SK-N-SH (cell line): ENCODE measurements around the gene CCRL2. TPM values are rescaled to one million over a fixed set of nuclear protein-coding genes. Genes with fewer than 3 reads are reported as not detected.

ENCODE experiments used
- CTCF ChIA-PET: fragments of 300-600, 350-600 bp; formaldehyde crosslinking; extraction: SDS; loops from one replicate; lab custom pipeline; 2021; lab: Yijun Ruan, JAX
- POLR2A ChIA-PET: fragments of 350-600 bp; sonication (Branson Sonifier 250); formaldehyde crosslinking; extraction: SDS; loops from one replicate; lab custom pipeline; 2020; ENCODE audit warnings: antibody characterized with exemption, inconsistent platforms; lab: Yijun Ruan, JAX
- DNase-seq: peaks from one replicate; pipeline ENCODE4 v3.0.0; 2012
- H2AFZ ChIP-seq: fragments of 200-600 bp; sonication (generic); 2 replicates; pipeline ENCODE4 v1.8.1; 2016; ENCODE audit warnings: antibody characterized with exemption, mild to moderate bottlenecking, low read depth
- H3F3A ChIP-seq: fragments of 200-600 bp; sonication (generic); replicated peaks from 2 replicates; pipeline ENCODE3; 2016; ENCODE audit warnings: antibody characterized with exemption, mild to moderate bottlenecking; ENCODE audit not compliant: insufficient read depth
- H3K27ac ChIP-seq, 2 experiments: fragments of 200-500 bp in 1 of 2; fragments of 200-600 bp in 1 of 2; sonication (Bioruptor generic) in 1 of 2; sonication (generic), shearing (Covaris generic) in 1 of 2; 2 replicates each; pipeline versions ENCODE4 v1.5.1 to v1.6.1; 2014 to 2016; ENCODE audit warnings: low read depth in 2 of 2, inconsistent platforms in 1 of 2, low read length in 1 of 2, mild to moderate bottlenecking in 1 of 2, mixed read lengths in 1 of 2
- H3K27me3 ChIP-seq: fragments of 200-600 bp; sonication (generic), shearing (Covaris generic); 2 replicates; pipeline ENCODE4 v1.6.1; 2016; ENCODE audit warnings: mixed run types; ENCODE audit not compliant: insufficient read depth
- H3K36me3 ChIP-seq, 2 experiments: fragments of 200-500 bp in 1 of 2; fragments of 200-600 bp in 1 of 2; sonication (Bioruptor generic) in 1 of 2; sonication (generic) in 1 of 2; replicated peaks in 1 of 2; 2 replicates each; pipeline versions ENCODE3 to v1.5.1; 2014 to 2016; ENCODE audit warnings: low read length in 1 of 2, mild to moderate bottlenecking in 1 of 2; ENCODE audit not compliant: insufficient read depth in 2 of 2, control insufficient read depth in 1 of 2
- H3K4me1 ChIP-seq, 2 experiments: fragments of 200-500 bp in 1 of 2; fragments of 200-600 bp in 1 of 2; sonication (Bioruptor generic) in 1 of 2; sonication (generic), shearing (Covaris generic) in 1 of 2; 2 replicates each; pipeline versions ENCODE4 v1.5.1 to v1.6.1; 2014 to 2016; ENCODE audit warnings: low read depth in 1 of 2, low read length in 1 of 2, mixed run types in 1 of 2; ENCODE audit not compliant: insufficient read depth in 2 of 2, control insufficient read depth in 1 of 2
- H3K4me2 ChIP-seq: fragments of 200-600 bp; sonication (generic), shearing (Covaris generic); 2 replicates; pipeline ENCODE4 v1.6.1; 2017; ENCODE audit warnings: mixed run types
- H3K4me3 ChIP-seq, 2 experiments: fragments of 200-500 bp in 1 of 2; fragments of 200-600 bp in 1 of 2; sonication (Bioruptor generic) in 1 of 2; sonication (generic), shearing (Covaris generic) in 1 of 2; 2 replicates each; pipeline versions ENCODE4 v1.5.1 to v1.8.1; 2014 to 2016; ENCODE audit warnings: low read depth in 2 of 2, inconsistent platforms in 1 of 2, low read length in 1 of 2, mild to moderate bottlenecking in 1 of 2, mixed read lengths in 1 of 2, moderate library complexity in 1 of 2
- H3K79me2 ChIP-seq: fragments of 200-600 bp; sonication (generic); 2 replicates; pipeline ENCODE4 v1.8.1; 2017; ENCODE audit warnings: mild to moderate bottlenecking; ENCODE audit not compliant: insufficient read depth
- H3K9ac ChIP-seq: fragments of 200-600 bp; sonication (generic); 2 replicates; pipeline ENCODE4 v1.6.1; 2017; ENCODE audit warnings: mixed run types
- H3K9me2 ChIP-seq: fragments of 200-600 bp; sonication (generic); 2 replicates; pipeline ENCODE4 v1.6.1; 2017; ENCODE audit warnings: mixed run types
- H3K9me3 ChIP-seq: fragments of 200-600 bp; sonication (generic); 2 replicates; pipeline ENCODE4 v1.6.1; 2017; ENCODE audit warnings: mixed run types, mild to moderate bottlenecking, moderate library complexity
- H4K20me1 ChIP-seq: fragments of 200-600 bp; sonication (generic); 2 replicates; pipeline ENCODE4 v1.6.1; 2017; ENCODE audit warnings: mild to moderate bottlenecking, mixed run types; ENCODE audit not compliant: insufficient read depth
- CHD2 ChIP-seq: fragments of 150-350 bp; IDR thresholded peaks from 2 replicates; pipeline ENCODE4 v1.6.1; 2018; ENCODE audit warnings: low read length; ENCODE audit not compliant: partially characterized antibody
- CTCF ChIP-seq: fragments of 200-600 bp; sonication (generic); IDR thresholded peaks from 2 replicates; pipeline ENCODE4 v1.6.1; 2017; ENCODE audit warnings: antibody characterized with exemption, mild to moderate bottlenecking, moderate library complexity
- ELF1 ChIP-seq: IDR thresholded peaks from 2 replicates; pipeline ENCODE4 v1.4.0; 2012
- EZH2phosphoT487 ChIP-seq: fragments of 200-600 bp; sonication (generic); IDR thresholded peaks from 2 replicates; pipeline ENCODE4 v1.6.1; 2017; ENCODE audit warnings: low read depth, mixed run types, mild to moderate bottlenecking, antibody characterized with exemption, moderate library complexity, borderline replicate concordance
- FOXJ3 ChIP-seq: sonication (generic); formaldehyde crosslinking; IDR thresholded peaks from 2 replicates; pipeline ENCODE4 v1.5.1; 2020; ENCODE audit warnings: mild to moderate bottlenecking, missing genetic modification reagents
- GATA2 ChIP-seq: sonication (generic); formaldehyde crosslinking; IDR thresholded peaks from 2 replicates; pipeline ENCODE4 v1.5.0; 2020; ENCODE audit warnings: mild to moderate bottlenecking, missing genetic modification reagents
- JUND ChIP-seq: IDR thresholded peaks from 2 replicates; pipeline ENCODE4 v1.4.0; 2012
- MAX ChIP-seq: IDR thresholded peaks from 2 replicates; pipeline ENCODE4 v1.4.0; 2012; ENCODE audit warnings: low read depth
- NFIC ChIP-seq: IDR thresholded peaks from 2 replicates; pipeline ENCODE4 v1.4.0; 2012; ENCODE audit warnings: borderline replicate concordance
- NRF1 ChIP-seq: IDR thresholded peaks from 2 replicates; pipeline ENCODE4 v1.6.1; 2012; ENCODE audit warnings: low read depth, mild to moderate bottlenecking, low read length
- RAD21 ChIP-seq: IDR thresholded peaks from 2 replicates; pipeline ENCODE4 v1.6.1; 2012; ENCODE audit warnings: mild to moderate bottlenecking, low read length
- RCOR1 ChIP-seq: fragments of 150-350 bp; IDR thresholded peaks from 2 replicates; pipeline ENCODE4 v1.6.1; 2017; ENCODE audit warnings: antibody characterized with exemption, low read length
- RFX5 ChIP-seq: IDR thresholded peaks from 2 replicates; pipeline ENCODE4 v1.6.1; 2012; ENCODE audit warnings: mild to moderate bottlenecking, improper control_type of control experiment, low read length
- RXRA ChIP-seq: IDR thresholded peaks from 2 replicates; pipeline ENCODE4 v1.4.0; 2012; ENCODE audit warnings: low read depth, mild to moderate bottlenecking, borderline replicate concordance
- SMC3 ChIP-seq: IDR thresholded peaks from 2 replicates; pipeline ENCODE4 v1.6.1; 2012; ENCODE audit warnings: low read depth, low read length, improper control_type of control experiment
- TCF12 ChIP-seq: IDR thresholded peaks from 2 replicates; pipeline ENCODE4 v1.4.0; 2012
- TEAD4 ChIP-seq: IDR thresholded peaks from 2 replicates; pipeline ENCODE4 v1.4.0; 2012; ENCODE audit warnings: mild to moderate bottlenecking, borderline replicate concordance; ENCODE audit not compliant: insufficient read depth
- USF2 ChIP-seq: fragments of 150-350 bp; IDR thresholded peaks from 2 replicates; pipeline ENCODE4 v1.6.1; 2017; ENCODE audit warnings: antibody characterized with exemption, low read length, low read depth, borderline replicate concordance
- YY1 ChIP-seq: IDR thresholded peaks from 2 replicates; pipeline ENCODE4 v1.4.0; 2012; ENCODE audit warnings: low read depth, mild to moderate bottlenecking
- WGBS: methylation state at CpG from one replicate; pipeline ENCODE4 v1.1.6; 2017; ENCODE audit warnings: low lambda C conversion rate; 5-methylcytosine and 5-hydroxymethylcytosine counted together
- polyA plus RNA-seq, 3 experiments: library from polyadenylated mRNA; depleted of rRNA; stranded (reverse); fragments of >200 nt; gene quantifications; 2 replicates each; pipeline ENCODE4 v1.2.3, GENCODE V29; 2012

Gene CCRL2
- polyA plus RNA-seq, 1 of the 3 experiments (the other 2 are of a cell fraction): not detected

- Histone ChIP-seq H3F3A (no peaks in the 10 kb centered on the region), H3K4me2 (no peak overlapping the region)
- DNase-seq: no peak
- TF ChIP-seq MAX (no peak), RAD21 (no peak), NRF1 (no peak), NFIC (no peak), USF2 (no peak), SMC3 (no peak), EZH2phosphoT487 (no peak), GATA2 (CRISPR knock-in tag) (no peak), CTCF (no peak), FOXJ3 (CRISPR knock-in tag) (no peak), JUND (no peak), RCOR1 (no peak), CHD2 (no peak), RFX5 (no peak)
- TF ChIP-seq, all 33 proteins: peak for 0
- Histone ChIP-seq H3K36me3 (no peaks in the 10 kb centered on the region), H4K20me1 (no peaks in the 10 kb centered on the region), H3K4me3 (no peak overlapping the region), H2AFZ (no peak overlapping the region), H3K9ac (no peak overlapping the region), H3K9me3 (no peaks in the 10 kb centered on the region), H3K79me2 (no peaks in the 10 kb centered on the region), H3K27ac (no peak overlapping the region), H3K4me1 (no peaks in the 10 kb centered on the region), H3K27me3 (no peaks in the 10 kb centered on the region; the same call in 1 of the 2 replicates), H3K9me2 (no peaks in the 10 kb centered on the region; the same call in 1 of the 2 replicates)
- WGBS: 9% methylated on average over 8 of the region's 8 CpGs
- ChIA-PET POLR2A (no interaction called here), CTCF (interaction anchor here (1.0 to 1.6 kb wide), 2 partner anchors 22 to 88 kb away, joined by 3 to 6 read pairs; no protein-coding TSS in a partner anchor)
These were observed 6.9 kb upstream of the CCRL2 start for GRCh38 chr3:46400000-46400734.

GRCh38 chr3:46400846-46401245 is 6.2 kb upstream of the CCRL2 start:
- Histone ChIP-seq H3F3A (no peaks in the 10 kb centered on the region), H3K4me3 (no peak overlapping the region), H3K4me1 (no peaks in the 10 kb centered on the region), H2AFZ (no peak overlapping the region), H3K79me2 (no peaks in the 10 kb centered on the region), H3K9me3 (no peaks in the 10 kb centered on the region), H3K27ac (no peak overlapping the region), H3K36me3 (no peaks in the 10 kb centered on the region), H3K9me2 (no peaks in the 10 kb centered on the region; the same call in 1 of the 2 replicates), H4K20me1 (no peaks in the 10 kb centered on the region), H3K27me3 (no peaks in the 10 kb centered on the region; the same call in 1 of the 2 replicates), H3K9ac (no peak overlapping the region), H3K4me2 (no peak overlapping the region)
- 13% methylated on average over 5 of the region's 5 CpGs for WGBS
- DNase-seq: no peak
- CTCF ChIA-PET: interaction anchor here (1.6 kb wide), 1 partner anchor 23 kb away, joined by 6 read pairs; no protein-coding TSS in a partner anchor
- POLR2A ChIA-PET: no interaction called here
- TF ChIP-seq YY1: no peak
- no peak for TF ChIP-seq ELF1
- TF ChIP-seq EZH2phosphoT487: no peak
- no peak for TF ChIP-seq TEAD4
- no peak for TF ChIP-seq TCF12
- no peak for TF ChIP-seq SMC3
- no peak for TF ChIP-seq CTCF
- TF ChIP-seq RXRA: no peak
- no peak for TF ChIP-seq RAD21
- no peak for TF ChIP-seq MAX
- no peak for TF ChIP-seq CHD2
- no peak for TF ChIP-seq GATA2 (CRISPR knock-in tag)
